ENCODE results near the gene NECTIN1.

Gene NECTIN1

DNA sequence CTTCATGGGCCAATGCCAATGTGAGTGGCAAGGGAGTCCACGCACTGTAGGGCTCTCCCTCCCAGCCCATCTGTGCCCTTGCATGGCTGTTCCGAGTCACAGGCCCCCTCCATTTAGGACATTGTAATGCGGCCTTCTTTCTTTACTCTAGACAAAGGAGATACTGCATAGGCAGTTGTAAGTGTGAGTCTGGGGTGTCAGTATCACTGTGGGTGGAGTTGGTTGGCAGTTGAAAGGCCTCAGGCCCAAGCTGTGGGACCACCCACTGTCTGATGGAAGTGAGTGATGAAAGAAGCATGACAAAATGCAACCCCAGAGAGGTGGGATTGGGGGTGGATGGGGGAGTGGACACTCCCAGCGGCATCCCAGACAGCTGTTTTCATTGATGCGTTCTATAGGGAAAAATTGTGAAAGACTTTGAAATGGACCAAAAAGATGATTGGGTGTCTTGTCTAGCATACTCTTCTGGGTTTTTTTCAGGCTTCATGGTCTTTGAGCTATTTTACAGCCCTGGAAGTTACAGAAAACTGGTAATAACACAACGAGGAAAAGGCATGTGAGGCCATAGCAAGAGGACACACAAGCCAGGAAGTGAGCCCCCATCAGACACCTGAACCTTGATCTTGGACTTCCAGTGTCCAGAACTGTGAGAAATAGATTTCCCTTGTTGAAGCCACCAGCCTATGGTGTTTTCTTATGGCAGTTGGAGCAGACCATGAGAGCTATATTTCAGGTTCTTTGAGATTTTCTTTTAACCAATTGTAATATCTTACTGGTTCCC is 114.6 kb downstream of the NECTIN1 start:
- DNase-seq (ENCODE audit: low read depth, low spot score), result no peak
- TF ChIP-seq POLR2AphosphoS5 (IDR thresholded peaks at IDR 0.05; ENCODE audit: borderline replicate concordance, low read depth, low read length) (no peak), EZH2 (IDR thresholded peaks at IDR 0.05) (no peak), FOXP2 (optimal IDR thresholded peaks at IDR 0.05; ENCODE audit: control extremely low read depth, extremely low read length, insufficient read depth) (no peak)
- Histone ChIP-seq H3K36me3 (ENCODE audit: insufficient read depth, low read length) (no peaks in the 10 kb centered on the region), H3K27ac (no peak overlapping the region), H3K4me3 (no peak overlapping the region), H3K9ac (ENCODE audit: insufficient read length) (no peak overlapping the region), H3K9me3 (ENCODE audit: low read depth, low read length) (no peaks in the 10 kb centered on the region)

DNA sequence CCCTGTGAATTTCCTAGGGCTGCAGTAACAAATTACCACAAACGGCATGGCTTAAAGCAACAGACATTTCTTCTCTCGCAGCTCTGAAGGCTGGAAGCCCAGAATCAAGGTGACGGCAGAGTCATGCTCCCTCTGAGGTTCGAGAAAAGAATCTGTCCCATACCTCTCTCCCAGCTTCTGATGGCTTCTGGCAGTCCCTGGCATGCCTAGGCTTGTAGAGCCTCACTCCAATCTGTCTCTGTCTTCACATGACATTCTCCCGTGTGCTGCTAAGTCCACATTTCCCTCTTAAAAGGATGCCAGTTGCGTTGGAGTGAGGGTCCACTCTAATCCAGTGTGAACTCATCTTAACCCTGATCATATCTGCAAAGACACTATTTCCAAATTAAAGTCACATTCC is 116.2 kb downstream of the NECTIN1 start:
- TF ChIP-seq POLR2AphosphoS5 (IDR thresholded peaks at IDR 0.05; ENCODE audit: borderline replicate concordance, low read depth, low read length) (no peak), FOXP2 (optimal IDR thresholded peaks at IDR 0.05; ENCODE audit: control extremely low read depth, extremely low read length, insufficient read depth) (no peak), EZH2 (IDR thresholded peaks at IDR 0.05) (no peak)
- Histone ChIP-seq H3K9ac (ENCODE audit: insufficient read length) (no peak overlapping the region), H3K36me3 (ENCODE audit: insufficient read depth, low read length) (no peaks in the 10 kb centered on the region), H3K27ac (no peak overlapping the region), H3K4me3 (no peak overlapping the region), H3K9me3 (ENCODE audit: low read depth, low read length) (no peaks in the 10 kb centered on the region)
- no peak for DNase-seq (ENCODE audit: low read depth, low spot score)

DNA sequence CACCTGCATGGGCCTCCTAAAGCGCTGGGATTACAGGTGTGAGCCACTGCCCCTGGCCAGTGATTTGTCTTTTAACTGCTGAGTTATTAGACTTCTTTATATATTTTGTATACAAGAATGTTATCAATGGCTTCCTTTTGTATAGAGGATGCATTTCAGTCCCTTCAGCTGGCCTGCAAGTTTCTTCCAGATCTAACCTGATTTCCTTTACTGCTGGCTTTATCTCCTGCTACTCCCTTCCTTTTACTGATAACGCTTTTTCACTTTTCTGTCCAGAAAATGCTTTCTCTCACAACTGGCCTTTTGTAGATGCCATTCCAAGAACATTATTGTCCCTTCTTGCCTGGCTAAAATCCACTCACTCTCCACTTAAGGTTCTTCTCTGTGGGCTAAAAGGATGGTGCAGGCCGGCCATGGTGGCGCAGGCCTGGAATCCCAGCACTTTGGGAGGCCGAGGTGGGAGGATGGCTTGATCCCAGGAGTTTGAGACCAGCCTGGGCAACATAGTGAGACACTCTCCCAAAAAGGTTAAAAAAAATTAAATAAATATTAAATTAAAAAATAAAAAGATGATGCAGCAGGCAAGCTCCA is 118.1 kb downstream of the NECTIN1 start:
- H3K36me3 ChIP-seq (ENCODE audit: insufficient read depth, low read length), result no peaks in the 10 kb centered on the region
- TF ChIP-seq EZH2 (IDR thresholded peaks at IDR 0.05) (no peak), POLR2AphosphoS5 (IDR thresholded peaks at IDR 0.05; ENCODE audit: borderline replicate concordance, low read depth, low read length) (no peak), FOXP2 (optimal IDR thresholded peaks at IDR 0.05; ENCODE audit: control extremely low read depth, extremely low read length, insufficient read depth) (no peak)
- H3K9me3 ChIP-seq (ENCODE audit: low read depth, low read length), result no peaks in the 10 kb centered on the region
- no peak overlapping the region for H3K9ac ChIP-seq (ENCODE audit: insufficient read length)
- H3K4me3 ChIP-seq, result no peak overlapping the region
- no peak overlapping the region for H3K27ac ChIP-seq
- DNase-seq (ENCODE audit: low read depth, low spot score), result no peak

DNA sequence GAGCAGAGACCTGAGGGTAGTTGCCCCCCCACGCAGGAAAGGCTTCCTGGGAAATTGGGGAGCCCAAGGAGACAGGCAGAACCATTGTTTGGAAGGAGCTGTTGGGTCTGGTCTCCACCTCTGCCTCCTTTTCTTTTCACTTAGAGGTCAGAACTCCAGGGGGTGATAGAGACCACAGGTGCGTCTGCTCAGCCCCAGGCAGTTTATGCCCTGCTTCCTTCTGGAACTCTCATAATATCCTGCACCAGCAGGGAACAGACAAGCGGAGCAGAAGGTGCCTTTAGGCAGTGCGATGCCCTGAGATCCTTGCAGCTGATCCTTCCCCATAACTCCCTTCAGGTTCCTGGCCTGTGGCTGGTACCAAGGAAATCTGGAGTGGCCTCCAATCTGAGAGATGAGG is 120.2 kb downstream of the NECTIN1 start:
- H3K9me3 ChIP-seq (ENCODE audit: low read depth, low read length), result no peaks in the 10 kb centered on the region
- DNase-seq (ENCODE audit: low read depth, low spot score), result no peak
- H3K4me3 ChIP-seq, result no peak overlapping the region
- no peak overlapping the region for H3K9ac ChIP-seq (ENCODE audit: insufficient read length)
- no peak overlapping the region for H3K27ac ChIP-seq
- H3K36me3 ChIP-seq (ENCODE audit: insufficient read depth, low read length), result no peaks in the 10 kb centered on the region
- TF ChIP-seq EZH2 (IDR thresholded peaks at IDR 0.05) (no peak), POLR2AphosphoS5 (IDR thresholded peaks at IDR 0.05; ENCODE audit: borderline replicate concordance, low read depth, low read length) (no peak), FOXP2 (optimal IDR thresholded peaks at IDR 0.05; ENCODE audit: control extremely low read depth, extremely low read length, insufficient read depth) (no peak)

DNA sequence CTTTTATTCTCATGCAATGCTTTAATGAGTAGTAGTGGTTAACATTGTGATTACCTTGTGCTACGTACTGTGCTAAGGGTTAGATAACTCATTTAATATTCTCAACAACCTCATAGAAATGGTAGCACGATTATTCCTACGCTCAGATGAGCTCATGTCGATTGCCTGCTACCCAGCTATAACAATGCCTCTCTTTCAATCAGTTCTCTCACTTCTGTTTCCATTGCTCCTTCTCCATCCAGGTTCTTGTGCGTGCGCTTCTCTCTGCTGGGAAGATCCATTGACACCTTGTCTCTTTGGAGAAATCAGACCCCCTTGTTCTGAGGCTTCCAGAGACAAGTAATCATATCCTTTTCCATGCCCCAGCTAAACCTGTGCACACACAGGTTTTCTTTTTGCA is 120.8 kb downstream of the NECTIN1 start:
- Histone ChIP-seq H3K9ac (ENCODE audit: insufficient read length) (no peak overlapping the region), H3K36me3 (ENCODE audit: insufficient read depth, low read length) (no peaks in the 10 kb centered on the region), H3K27ac (no peak overlapping the region), H3K9me3 (ENCODE audit: low read depth, low read length) (no peaks in the 10 kb centered on the region), H3K4me3 (no peak overlapping the region)
- no peak for DNase-seq (ENCODE audit: low read depth, low spot score)
- no peak for TF ChIP-seq EZH2 (IDR thresholded peaks at IDR 0.05)
- no peak for TF ChIP-seq FOXP2 (optimal IDR thresholded peaks at IDR 0.05; ENCODE audit: control extremely low read depth, extremely low read length, insufficient read depth)
- TF ChIP-seq POLR2AphosphoS5 (IDR thresholded peaks at IDR 0.05; ENCODE audit: borderline replicate concordance, low read depth, low read length), result no peak

DNA sequence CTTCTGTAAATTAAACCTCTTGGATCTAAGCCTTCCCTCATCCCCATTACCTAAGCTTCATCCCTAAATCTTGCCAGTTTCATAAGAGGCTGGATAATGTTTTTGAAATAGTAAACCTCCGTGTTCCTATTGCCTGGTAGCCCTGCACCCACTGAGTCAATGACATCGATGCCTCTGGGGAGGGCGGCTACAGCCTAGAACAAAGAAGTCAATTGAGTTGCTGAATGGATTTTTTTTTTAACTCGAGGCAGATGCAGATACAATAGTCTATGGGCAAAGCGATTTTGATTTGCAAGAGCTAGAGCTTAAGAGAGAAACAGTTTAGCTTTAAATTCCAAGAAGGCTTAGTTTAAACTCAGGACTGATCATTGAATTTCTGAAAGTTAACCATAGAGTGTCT is 121.3 kb downstream of the NECTIN1 start:
- no peak for DNase-seq (ENCODE audit: low read depth, low spot score)
- H3K9me3 ChIP-seq (ENCODE audit: low read depth, low read length), result no peaks in the 10 kb centered on the region
- no peak overlapping the region for H3K4me3 ChIP-seq
- H3K27ac ChIP-seq, result no peak overlapping the region
- TF ChIP-seq POLR2AphosphoS5 (IDR thresholded peaks at IDR 0.05; ENCODE audit: borderline replicate concordance, low read depth, low read length) (no peak), FOXP2 (optimal IDR thresholded peaks at IDR 0.05; ENCODE audit: control extremely low read depth, extremely low read length, insufficient read depth) (no peak), EZH2 (IDR thresholded peaks at IDR 0.05) (no peak)
- no peak overlapping the region for H3K9ac ChIP-seq (ENCODE audit: insufficient read length)
- no peaks in the 10 kb centered on the region for H3K36me3 ChIP-seq (ENCODE audit: insufficient read depth, low read length)

DNA sequence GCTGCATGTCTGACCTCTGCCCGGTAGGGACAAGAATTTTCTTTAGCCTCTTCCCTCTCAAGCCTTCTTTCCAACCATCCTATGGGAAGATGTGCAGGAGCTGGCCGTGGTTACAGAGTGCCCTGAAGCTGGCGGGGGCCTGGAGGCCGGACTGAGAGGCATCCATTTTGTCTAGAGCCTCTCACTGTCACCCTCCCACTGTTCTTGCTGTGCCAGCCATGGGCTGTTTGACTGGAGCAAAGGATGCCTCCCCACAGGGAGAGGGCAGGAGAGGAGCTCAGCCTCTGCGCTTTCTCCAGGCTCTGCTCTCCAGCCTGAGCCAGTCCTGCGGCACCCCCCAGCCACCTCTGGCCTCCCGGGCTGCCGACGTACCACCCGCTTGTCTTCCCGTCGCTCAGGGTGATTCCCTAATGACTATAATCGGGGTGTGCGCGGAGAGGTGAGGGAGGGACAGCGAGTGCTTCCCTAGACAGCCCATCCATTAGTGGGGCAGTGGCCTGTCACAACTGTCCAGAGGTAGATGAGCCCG is 123.8 kb downstream of the NECTIN1 start:
- Histone ChIP-seq H3K9ac (ENCODE audit: insufficient read length) (no peak overlapping the region), H3K36me3 (ENCODE audit: insufficient read depth, low read length) (no peaks in the 10 kb centered on the region), H3K27ac (no peak overlapping the region), H3K9me3 (ENCODE audit: low read depth, low read length) (no peaks in the 10 kb centered on the region), H3K4me3 (no peak overlapping the region)
- TF ChIP-seq FOXP2 (optimal IDR thresholded peaks at IDR 0.05; ENCODE audit: control extremely low read depth, extremely low read length, insufficient read depth) (no peak), POLR2AphosphoS5 (IDR thresholded peaks at IDR 0.05; ENCODE audit: borderline replicate concordance, low read depth, low read length) (no peak), EZH2 (IDR thresholded peaks at IDR 0.05) (no peak)
- no peak for DNase-seq (ENCODE audit: low read depth, low spot score)

DNA sequence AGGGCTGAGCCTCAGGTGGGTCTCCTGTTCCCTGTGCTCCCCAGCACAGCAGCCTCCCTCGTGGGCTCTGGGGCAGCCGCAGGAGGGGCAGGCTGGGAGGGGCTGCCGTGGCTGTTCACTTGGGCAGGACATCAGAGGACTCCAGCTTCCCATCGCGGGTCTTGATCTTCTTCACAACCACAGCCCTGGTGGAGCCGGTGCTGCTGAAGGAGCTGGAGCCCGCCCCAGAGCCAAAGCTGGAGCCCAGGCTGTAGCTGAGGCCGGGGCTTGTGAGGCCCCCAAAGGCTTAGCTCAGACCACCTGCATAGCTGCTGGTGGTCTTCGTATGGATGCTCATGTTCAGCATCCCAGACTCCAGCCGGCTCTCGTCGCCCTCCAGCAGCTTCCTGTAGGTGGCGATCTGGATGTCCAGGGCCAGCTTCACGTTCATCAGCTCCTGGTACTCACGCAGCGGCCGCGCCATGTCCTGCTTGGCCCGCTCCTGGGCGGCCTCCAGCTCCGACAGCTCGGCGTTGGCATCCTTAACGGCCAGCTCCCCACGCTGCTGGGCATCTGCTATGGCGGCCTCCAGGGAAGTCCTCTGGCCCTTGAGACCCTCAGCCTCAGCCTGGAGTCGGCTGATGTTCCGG is 126.1 kb downstream of the NECTIN1 start:
- Histone ChIP-seq H3K36me3 (ENCODE audit: insufficient read depth, low read length) (no peaks in the 10 kb centered on the region), H3K9me3 (ENCODE audit: low read depth, low read length) (no peaks in the 10 kb centered on the region), H3K9ac (ENCODE audit: insufficient read length) (no peak overlapping the region), H3K27ac (no peak overlapping the region), H3K4me3 (no peak overlapping the region)
- TF ChIP-seq EZH2 (IDR thresholded peaks at IDR 0.05) (no peak), POLR2AphosphoS5 (IDR thresholded peaks at IDR 0.05; ENCODE audit: borderline replicate concordance, low read depth, low read length) (no peak), FOXP2 (optimal IDR thresholded peaks at IDR 0.05; ENCODE audit: control extremely low read depth, extremely low read length, insufficient read depth) (no peak)
- DNase-seq (ENCODE audit: low read depth, low spot score), result no peak

Data from SK-N-MC (cell line).